Measurements from ENCODE around the gene EPHB1. TPM values are rescaled to one million over a fixed set of nuclear protein-coding genes. Genes with fewer than 3 reads are reported as not detected.

The EPHB1 gene
- total RNA-seq, 2 donors from 2014 or later, result 0.68 to 0.71 TPM

DNA sequence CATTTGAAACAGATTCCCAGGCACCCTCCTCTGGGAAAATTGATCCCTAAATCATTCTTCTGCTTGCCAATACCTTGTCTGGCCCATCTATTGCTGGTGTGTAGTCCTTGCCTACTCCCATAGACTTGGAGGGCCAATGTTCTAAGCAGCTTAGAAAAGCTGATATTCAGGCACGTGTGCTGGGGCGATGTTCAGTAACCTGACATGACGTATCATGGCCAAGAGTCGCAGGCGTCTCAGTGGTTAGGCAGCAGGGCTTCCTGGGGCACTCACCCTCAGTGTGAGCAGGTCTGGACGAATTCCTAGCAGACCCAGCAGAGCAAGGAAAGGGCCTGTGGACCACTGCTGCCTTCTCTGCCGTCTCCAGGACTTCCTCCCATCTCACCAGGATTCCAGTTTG, 21.6 kb downstream of the EPHB1 start:
- H3K9me3 ChIP-seq, result no peaks in the 10 kb centered on the region
- no peaks in the 10 kb centered on the region for H3K27me3 ChIP-seq (replicated peaks; ENCODE audit: insufficient read depth)
- TF ChIP-seq, protein P1, sequence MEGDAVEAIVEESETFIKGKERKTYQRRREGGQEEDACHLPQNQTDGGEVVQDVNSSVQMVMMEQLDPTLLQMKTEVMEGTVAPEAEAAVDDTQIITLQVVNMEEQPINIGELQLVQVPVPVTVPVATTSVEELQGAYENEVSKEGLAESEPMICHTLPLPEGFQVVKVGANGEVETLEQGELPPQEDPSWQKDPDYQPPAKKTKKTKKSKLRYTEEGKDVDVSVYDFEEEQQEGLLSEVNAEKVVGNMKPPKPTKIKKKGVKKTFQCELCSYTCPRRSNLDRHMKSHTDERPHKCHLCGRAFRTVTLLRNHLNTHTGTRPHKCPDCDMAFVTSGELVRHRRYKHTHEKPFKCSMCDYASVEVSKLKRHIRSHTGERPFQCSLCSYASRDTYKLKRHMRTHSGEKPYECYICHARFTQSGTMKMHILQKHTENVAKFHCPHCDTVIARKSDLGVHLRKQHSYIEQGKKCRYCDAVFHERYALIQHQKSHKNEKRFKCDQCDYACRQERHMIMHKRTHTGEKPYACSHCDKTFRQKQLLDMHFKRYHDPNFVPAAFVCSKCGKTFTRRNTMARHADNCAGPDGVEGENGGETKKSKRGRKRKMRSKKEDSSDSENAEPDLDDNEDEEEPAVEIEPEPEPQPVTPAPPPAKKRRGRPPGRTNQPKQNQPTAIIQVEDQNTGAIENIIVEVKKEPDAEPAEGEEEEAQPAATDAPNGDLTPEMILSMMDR (IDR thresholded peaks at IDR 0.05), result no peak
- no peaks in the 10 kb centered on the region for H3K4me1 ChIP-seq (ENCODE audit: control insufficient read depth in 1 of 2, low read depth in 2 of 2)
- ATAC-seq (ENCODE audit: insufficient number of reproducible peaks, low FRiP score, low read depth) (no peak), DNase-seq (ENCODE audit: low spot score) (no peak)
- H3K4me3 ChIP-seq, result no peak overlapping the region
- no peak overlapping the region for H3K27ac ChIP-seq
- H3K36me3 ChIP-seq, result no peaks in the 10 kb centered on the region

- no peaks in the 10 kb centered on the region for H3K4me1 ChIP-seq (ENCODE audit: control insufficient read depth in 1 of 2, low read depth in 2 of 2)
- no peak for ATAC-seq (ENCODE audit: insufficient number of reproducible peaks, low FRiP score, low read depth)
- no peaks in the 10 kb centered on the region for H3K36me3 ChIP-seq
- no peaks in the 10 kb centered on the region for H3K9me3 ChIP-seq
- TF ChIP-seq, protein P1 (IDR thresholded peaks at IDR 0.05), result no peak
- no peak overlapping the region for H3K27ac ChIP-seq
- H3K27me3 ChIP-seq (replicated peaks; ENCODE audit: insufficient read depth), result no peaks in the 10 kb centered on the region
- no peak for DNase-seq (ENCODE audit: low spot score)
- no peak overlapping the region for H3K4me3 ChIP-seq
Measured at GRCh38 chr3:134817297-134817696, 22.2 kb downstream of the EPHB1 start.

GRCh38 chr3:134820994-134821393, 25.9 kb downstream of the EPHB1 start:
- DNase-seq (ENCODE audit: low spot score), result no peak

GRCh38 chr3:134822090-134822489, 27.0 kb downstream of the EPHB1 start:
- H3K36me3 ChIP-seq, result no peaks in the 10 kb centered on the region
- no peaks in the 10 kb centered on the region for H3K9me3 ChIP-seq
- no peak for DNase-seq (ENCODE audit: low spot score)
- H3K27me3 ChIP-seq (replicated peaks; ENCODE audit: insufficient read depth), result no peaks in the 10 kb centered on the region
- TF ChIP-seq, protein P1 (IDR thresholded peaks at IDR 0.05), result no peak
- no peak overlapping the region for H3K27ac ChIP-seq
- no peaks in the 10 kb centered on the region for H3K4me1 ChIP-seq (ENCODE audit: control insufficient read depth in 1 of 2, low read depth in 2 of 2)
- no peak for ATAC-seq (ENCODE audit: insufficient number of reproducible peaks, low FRiP score, low read depth)
- no peak overlapping the region for H3K4me3 ChIP-seq

More at GRCh38 chr3:134820994-134821393, 25.9 kb downstream of the EPHB1 start:
- Histone ChIP-seq H3K27ac (no peak overlapping the region), H3K27me3 (replicated peaks; ENCODE audit: insufficient read depth) (no peaks in the 10 kb centered on the region), H3K9me3 (no peaks in the 10 kb centered on the region), H3K4me1 (ENCODE audit: control insufficient read depth in 1 of 2, low read depth in 2 of 2) (no peaks in the 10 kb centered on the region), H3K36me3 (no peaks in the 10 kb centered on the region), H3K4me3 (no peak overlapping the region)
- ATAC-seq (ENCODE audit: insufficient number of reproducible peaks, low FRiP score, low read depth), result no peak
- TF ChIP-seq, protein P1 (IDR thresholded peaks at IDR 0.05), result no peak

DNA sequence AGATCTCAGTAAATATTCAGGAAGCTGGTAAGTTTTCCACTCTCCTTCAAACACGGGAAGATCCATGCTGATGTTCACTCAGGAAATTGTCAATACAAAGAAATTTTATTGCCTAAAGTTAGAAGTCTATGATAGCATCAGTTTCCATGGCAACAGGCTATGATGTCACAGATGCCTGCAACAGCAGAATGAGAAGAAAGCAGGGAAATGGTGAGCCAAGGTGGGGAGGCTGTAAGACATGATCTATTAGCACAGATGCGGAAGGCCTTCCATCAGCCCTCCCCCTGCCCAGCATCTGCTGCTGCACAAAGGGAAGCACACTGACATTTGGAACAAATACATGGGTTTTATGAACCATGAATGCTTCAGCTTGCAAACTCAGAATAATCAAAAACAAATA, 28.6 kb downstream of the EPHB1 start:
- H3K27ac ChIP-seq, result no peak overlapping the region
- no peaks in the 10 kb centered on the region for H3K4me1 ChIP-seq (ENCODE audit: control insufficient read depth in 1 of 2, low read depth in 2 of 2)
- DNase-seq (ENCODE audit: low spot score), result no peak
- H3K9me3 ChIP-seq, result no peaks in the 10 kb centered on the region
- H3K36me3 ChIP-seq, result no peaks in the 10 kb centered on the region
- no peaks in the 10 kb centered on the region for H3K27me3 ChIP-seq (replicated peaks; ENCODE audit: insufficient read depth)
- no peak overlapping the region for H3K4me3 ChIP-seq
- no peak for ATAC-seq (ENCODE audit: insufficient number of reproducible peaks, low FRiP score, low read depth)
- TF ChIP-seq, protein P1 (IDR thresholded peaks at IDR 0.05), result no peak
